DND-41 (cell line): ENCODE data around the gene WASL.

ENCODE experiments used
- CTCF ChIP-seq: IDR thresholded peaks from 2 replicates; pipeline ENCODE4 v1.5.1; 2012; ENCODE audit warnings: borderline replicate concordance, low read length, moderate library complexity, mild to moderate bottlenecking; ENCODE audit not compliant: poor library complexity, severe bottlenecking; ENCODE audit errors: extremely low read depth
- EZH2 ChIP-seq: IDR thresholded peaks from 3 replicates; pipeline ENCODE4 v1.6.1; 2012; ENCODE audit warnings: borderline replicate concordance, low read depth, mild to moderate bottlenecking, moderate library complexity, low read length, inconsistent platforms; ENCODE audit not compliant: severe bottlenecking

DNA sequence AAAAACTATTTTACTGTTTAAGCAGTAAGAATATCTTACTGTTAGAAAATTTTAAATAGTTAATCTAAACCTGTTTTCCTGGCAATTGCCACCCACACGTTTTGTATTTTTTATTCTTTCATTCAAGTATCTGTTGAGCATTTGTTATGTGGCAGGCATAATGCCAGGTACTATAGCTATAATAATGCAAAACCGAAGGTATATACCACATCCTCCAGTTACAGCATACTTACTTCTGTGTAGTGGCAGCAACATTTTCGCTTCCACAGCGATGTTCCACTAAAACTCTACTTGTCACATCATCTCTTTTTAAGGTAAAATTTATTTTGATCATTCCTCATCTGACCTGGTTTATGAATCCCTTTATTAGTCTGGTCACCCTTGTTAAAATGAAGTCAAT, 30.0 kb downstream of the WASL start:
- TF ChIP-seq CTCF (no peak), EZH2 (no peak)
